ENCODE data around the gene COL26A1.

Gene COL26A1

GRCh38 chr7:101405474-101406067 is 42.9 kb downstream of the COL26A1 start:
- no peaks in the 10 kb centered on the region for H3K79me1 ChIP-seq (replicated peaks; ENCODE audit: low read length, poor library complexity, severe bottlenecking)
- H3K4me2 ChIP-seq (ENCODE audit: low read length, poor library complexity, severe bottlenecking) = no peak overlapping the region
- DNase-seq = no peak
- peaks cover 10% of the 10 kb centered on the region for H3K4me1 ChIP-seq (ENCODE audit: control insufficient read depth, insufficient read depth, low read depth, low read length)
- H3K27me3 ChIP-seq (ENCODE audit: control insufficient read depth in 1 of 2, insufficient read depth in 1 of 2, low read length in 2 of 2) = peaks cover 46 to 79% of the 10 kb centered on the region in 2 experiments
- H2BK5ac ChIP-seq (ENCODE audit: low read depth, low read length, poor library complexity, severe bottlenecking) = no peak overlapping the region
- no peak overlapping the region for H3K4me3 ChIP-seq (ENCODE audit: insufficient read depth in 1 of 2, low read depth in 1 of 2, low read length in 2 of 2)
- H3K18ac ChIP-seq (ENCODE audit: low read depth in 1 of 2, low read length in 2 of 2) = no peak overlapping the region
- H2AFZ ChIP-seq (ENCODE audit: low read depth, low read length) = no peak overlapping the region
- no peak overlapping the region for H2BK15ac ChIP-seq (ENCODE audit: low read depth, poor library complexity, severe bottlenecking)
- no peak overlapping the region for H3K4ac ChIP-seq (ENCODE audit: low read depth in 1 of 2, low read length in 2 of 2)
- WGBS = 88% methylated on average over 15 of the region's 16 CpGs
- H2BK12ac ChIP-seq (ENCODE audit: low read length in 2 of 2) = no peak overlapping the region
- no peaks in the 10 kb centered on the region for H3K36me3 ChIP-seq (ENCODE audit: control insufficient read depth in 1 of 2, insufficient read depth in 2 of 2, low read depth in 1 of 2, low read length in 2 of 2)
- no peak overlapping the region for H3K14ac ChIP-seq (ENCODE audit: low read length in 2 of 2)
- peaks cover 18% of the 10 kb centered on the region for H3K9me3 ChIP-seq (ENCODE audit: control insufficient read depth, low read length)
- no peak overlapping the region for H2AK5ac ChIP-seq (ENCODE audit: low read length, severe bottlenecking)
- H4K91ac ChIP-seq (ENCODE audit: low read length) = no peak overlapping the region
- no peak overlapping the region for H4K8ac ChIP-seq (ENCODE audit: low read length)
- H3K23ac ChIP-seq (ENCODE audit: low read length in 2 of 2) = no peak overlapping the region
- no peak overlapping the region for H3K9ac ChIP-seq (ENCODE audit: low read length)
- no peak overlapping the region for H2BK120ac ChIP-seq (ENCODE audit: low read depth, low read length)
- H3K27ac ChIP-seq (ENCODE audit: low read length, poor library complexity, severe bottlenecking) = no peak overlapping the region

GRCh38 chr7:101410743-101411507 is 48.2 kb downstream of the COL26A1 start:
- H2BK15ac ChIP-seq (ENCODE audit: low read depth, poor library complexity, severe bottlenecking) = peak overlapping the region; percentile 54
- no peak overlapping the region for H4K8ac ChIP-seq (ENCODE audit: low read length)
- H3K14ac ChIP-seq (ENCODE audit: low read length in 2 of 2) = no peak overlapping the region
- DNase-seq = peak; percentile 27
- no peak overlapping the region for H4K91ac ChIP-seq (ENCODE audit: low read length)
- no peak overlapping the region for H3K23ac ChIP-seq (ENCODE audit: low read length in 2 of 2)
- H3K79me1 ChIP-seq (replicated peaks; ENCODE audit: low read length, poor library complexity, severe bottlenecking) = no peaks in the 10 kb centered on the region
- H3K4ac ChIP-seq (ENCODE audit: low read depth in 1 of 2, low read length in 2 of 2) = no peak overlapping the region
- H3K4me1 ChIP-seq (ENCODE audit: control insufficient read depth, insufficient read depth, low read depth, low read length) = no peaks in the 10 kb centered on the region
- no peak overlapping the region for H2AFZ ChIP-seq (ENCODE audit: low read depth, low read length)
- no peak overlapping the region for H2BK120ac ChIP-seq (ENCODE audit: low read depth, low read length)
- H3K9ac ChIP-seq (ENCODE audit: low read length) = no peak overlapping the region
- WGBS = 22% methylated on average over 16 of the region's 16 CpGs
- H2AK5ac ChIP-seq (ENCODE audit: low read length, severe bottlenecking) = no peak overlapping the region
- no peak overlapping the region for H2BK12ac ChIP-seq (ENCODE audit: low read length in 2 of 2)
- no peak overlapping the region for H3K18ac ChIP-seq (ENCODE audit: low read depth in 1 of 2, low read length in 2 of 2)
- H3K27me3 ChIP-seq (ENCODE audit: control insufficient read depth in 1 of 2, insufficient read depth in 1 of 2, low read length in 2 of 2) = peaks cover 28 to 86% of the 10 kb centered on the region in 2 experiments
- H3K9me3 ChIP-seq (ENCODE audit: control insufficient read depth, low read length) = peaks cover 14% of the 10 kb centered on the region
- H3K27ac ChIP-seq (ENCODE audit: low read length, poor library complexity, severe bottlenecking) = no peak overlapping the region
- H3K36me3 ChIP-seq (ENCODE audit: control insufficient read depth in 1 of 2, insufficient read depth in 2 of 2, low read depth in 1 of 2, low read length in 2 of 2) = no peaks in the 10 kb centered on the region
- H3K4me2 ChIP-seq (ENCODE audit: low read length, poor library complexity, severe bottlenecking) = no peak overlapping the region
- no peak overlapping the region for H2BK5ac ChIP-seq (ENCODE audit: low read depth, low read length, poor library complexity, severe bottlenecking)
- H3K4me3 ChIP-seq (ENCODE audit: insufficient read depth in 1 of 2, low read depth in 1 of 2, low read length in 2 of 2) = no peak overlapping the region

- H3K9ac ChIP-seq (ENCODE audit: low read length) = no peak overlapping the region
- H2BK15ac ChIP-seq (ENCODE audit: low read depth, poor library complexity, severe bottlenecking) = no peak overlapping the region
- H3K14ac ChIP-seq (ENCODE audit: low read length in 2 of 2) = no peak overlapping the region
- peaks cover 14% of the 10 kb centered on the region for H3K9me3 ChIP-seq (ENCODE audit: control insufficient read depth, low read length)
- H3K4me1 ChIP-seq (ENCODE audit: control insufficient read depth, insufficient read depth, low read depth, low read length) = no peaks in the 10 kb centered on the region
- no peak overlapping the region for H4K8ac ChIP-seq (ENCODE audit: low read length)
- no peak overlapping the region for H2AFZ ChIP-seq (ENCODE audit: low read depth, low read length)
- no peak overlapping the region for H2BK120ac ChIP-seq (ENCODE audit: low read depth, low read length)
- H3K79me1 ChIP-seq (replicated peaks; ENCODE audit: low read length, poor library complexity, severe bottlenecking) = no peaks in the 10 kb centered on the region
- DNase-seq = no peak
- H2AK5ac ChIP-seq (ENCODE audit: low read length, severe bottlenecking) = no peak overlapping the region
- H3K27me3 ChIP-seq (ENCODE audit: control insufficient read depth in 1 of 2, insufficient read depth in 1 of 2, low read length in 2 of 2) = peaks cover 22 to 86% of the 10 kb centered on the region in 2 experiments
- no peak overlapping the region for H3K4ac ChIP-seq (ENCODE audit: low read depth in 1 of 2, low read length in 2 of 2)
- H3K27ac ChIP-seq (ENCODE audit: low read length, poor library complexity, severe bottlenecking) = no peak overlapping the region
- no peaks in the 10 kb centered on the region for H3K36me3 ChIP-seq (ENCODE audit: control insufficient read depth in 1 of 2, insufficient read depth in 2 of 2, low read depth in 1 of 2, low read length in 2 of 2)
- H3K4me2 ChIP-seq (ENCODE audit: low read length, poor library complexity, severe bottlenecking) = no peak overlapping the region
- H3K4me3 ChIP-seq (ENCODE audit: insufficient read depth in 1 of 2, low read depth in 1 of 2, low read length in 2 of 2) = no peak overlapping the region
- H3K23ac ChIP-seq (ENCODE audit: low read length in 2 of 2) = no peak overlapping the region
- H2BK5ac ChIP-seq (ENCODE audit: low read depth, low read length, poor library complexity, severe bottlenecking) = no peak overlapping the region
- H3K18ac ChIP-seq (ENCODE audit: low read depth in 1 of 2, low read length in 2 of 2) = no peak overlapping the region
- H2BK12ac ChIP-seq (ENCODE audit: low read length in 2 of 2) = no peak overlapping the region
- H4K91ac ChIP-seq (ENCODE audit: low read length) = no peak overlapping the region
- WGBS = 60% methylated on average over 4 of the region's 4 CpGs
These were observed 48.8 kb downstream of the COL26A1 start for GRCh38 chr7:101411508-101411874.

- H4K8ac ChIP-seq (ENCODE audit: low read length) = no peak overlapping the region
- H3K4me1 ChIP-seq (ENCODE audit: control insufficient read depth, insufficient read depth, low read depth, low read length) = no peaks in the 10 kb centered on the region
- H3K4me2 ChIP-seq (ENCODE audit: low read length, poor library complexity, severe bottlenecking) = no peak overlapping the region
- H2BK5ac ChIP-seq (ENCODE audit: low read depth, low read length, poor library complexity, severe bottlenecking) = no peak overlapping the region
- H2AK5ac ChIP-seq (ENCODE audit: low read length, severe bottlenecking) = no peak overlapping the region
- H2BK120ac ChIP-seq (ENCODE audit: low read depth, low read length) = no peak overlapping the region
- no peak for DNase-seq
- no peak overlapping the region for H2AFZ ChIP-seq (ENCODE audit: low read depth, low read length)
- H3K79me1 ChIP-seq (replicated peaks; ENCODE audit: low read length, poor library complexity, severe bottlenecking) = no peaks in the 10 kb centered on the region
- H3K23ac ChIP-seq (ENCODE audit: low read length in 2 of 2) = no peak overlapping the region
- no peak overlapping the region for H3K18ac ChIP-seq (ENCODE audit: low read depth in 1 of 2, low read length in 2 of 2)
- no peak overlapping the region for H2BK12ac ChIP-seq (ENCODE audit: low read length in 2 of 2)
- peaks cover 12 to 75% of the 10 kb centered on the region in 2 experiments for H3K27me3 ChIP-seq (ENCODE audit: control insufficient read depth in 1 of 2, insufficient read depth in 1 of 2, low read length in 2 of 2)
- peaks cover 14% of the 10 kb centered on the region for H3K9me3 ChIP-seq (ENCODE audit: control insufficient read depth, low read length)
- H3K9ac ChIP-seq (ENCODE audit: low read length) = no peak overlapping the region
- no peak overlapping the region for H3K14ac ChIP-seq (ENCODE audit: low read length in 2 of 2)
- no peak overlapping the region for H2BK15ac ChIP-seq (ENCODE audit: low read depth, poor library complexity, severe bottlenecking)
- no peak overlapping the region for H3K4ac ChIP-seq (ENCODE audit: low read depth in 1 of 2, low read length in 2 of 2)
- H4K91ac ChIP-seq (ENCODE audit: low read length) = no peak overlapping the region
- H3K4me3 ChIP-seq (ENCODE audit: insufficient read depth in 1 of 2, low read depth in 1 of 2, low read length in 2 of 2) = no peak overlapping the region
- no peak overlapping the region for H3K27ac ChIP-seq (ENCODE audit: low read length, poor library complexity, severe bottlenecking)
- 83% methylated on average over 12 of the region's 12 CpGs for WGBS
- H3K36me3 ChIP-seq (ENCODE audit: control insufficient read depth in 1 of 2, insufficient read depth in 2 of 2, low read depth in 1 of 2, low read length in 2 of 2) = no peaks in the 10 kb centered on the region
These were observed 50.3 kb downstream of the COL26A1 start for GRCh38 chr7:101412976-101413375.

Measured in mesenchymal stem cell (in vitro differentiated cells and primary cell).